GM10266 (cell line): ENCODE measurements around the gene ZRANB2.

ENCODE experiments used
- DNase-seq: peaks from one replicate; pipeline ENCODE4 v3.0.0; 2012; ENCODE audit errors: extremely low spot score
- CTCF ChIP-seq: IDR thresholded peaks from 2 replicates; pipeline ENCODE4 v1.5.1; 2012; ENCODE audit warnings: mild to moderate bottlenecking, low read depth; ENCODE audit not compliant: control insufficient read depth, insufficient read depth; ENCODE audit errors: missing control alignments

Gene ZRANB2

GRCh38 chr1:71101839-71102376 lies 21.1 kb upstream of the ZRANB2 start:
- no peak for TF ChIP-seq CTCF
- no peak for DNase-seq

- DNase-seq = no peak
- no peak for TF ChIP-seq CTCF
Measured at GRCh38 chr1:71097428-71097827, 16.6 kb upstream of the ZRANB2 start.

- no peak for TF ChIP-seq CTCF
- DNase-seq = no peak
Measured at GRCh38 chr1:71094913-71095312, 14.1 kb upstream of the ZRANB2 start.

GRCh38 chr1:71093938-71094337 lies 13.1 kb upstream of the ZRANB2 start:
- peak; percentile 16 for TF ChIP-seq CTCF
- DNase-seq = no peak

GRCh38 chr1:71089536-71090270 lies 8.9 kb upstream of the ZRANB2 start:
- no peak for DNase-seq
- no peak for TF ChIP-seq CTCF

- no peak for TF ChIP-seq CTCF
- no peak for DNase-seq
Measured at GRCh38 chr1:71088645-71089287, 7.9 kb upstream of the ZRANB2 start.

GRCh38 chr1:71087713-71088112 lies 6.9 kb upstream of the ZRANB2 start:
- no peak for DNase-seq
- no peak for TF ChIP-seq CTCF
